HCT116 (cell line): ENCODE measurements around the gene SPAM1. TPM values are rescaled to one million over a fixed set of nuclear protein-coding genes. Genes with fewer than 3 reads are reported as not detected.

Source experiments
- ATAC-seq: fragments of 200-7000 bp; cut with Tn5 transposase; 2 replicates; pipeline ENCODE4 v1.9.1; 2020; ENCODE audit warnings: mild to moderate bottlenecking, moderate library complexity
- BruUV-seq: library from RNA; stranded (reverse); fragments of 400-500 nt; replicated peaks from 2 replicates; lab custom pipeline; 2021; lab: Mats Ljungman, UMichigan
- CTCF ChIA-PET: fragments of 300-600 bp; sonication (Branson Sonifier 250); formaldehyde crosslinking; loops from one replicate; lab custom pipeline; 2021; ENCODE audit warnings: antibody characterized with exemption; lab: Charles Lee
- POLR2A ChIA-PET: fragments of 300-600, 350-600 bp; sonication (Branson Sonifier 250); formaldehyde crosslinking; loops from one replicate; lab custom pipeline; 2021; ENCODE audit warnings: antibody characterized with exemption; lab: Charles Lee
- RAD21 ChIA-PET, 2 experiments: fragments of 300-600 bp; sonication (Branson Sonifier 250); formaldehyde crosslinking; loops; one replicate each; lab custom pipeline; 2023; ENCODE audit warnings: low total read pairs in 2 of 2; ENCODE audit not compliant: uncharacterized antibody in 2 of 2, unreplicated experiment in 2 of 2, low non-redundant PET in 1 of 2; lab: Charles Lee
- DNase-seq: peaks from one replicate; pipeline ENCODE4 v3.0.0-alpha.2; 2010; ENCODE audit warnings: low read depth, low spot score
- H2AFZ ChIP-seq: fragments of 200-600 bp; shearing (Covaris generic), sonication (generic); 2 replicates; pipeline ENCODE4 v1.6.1; 2017; ENCODE audit warnings: low read depth, mixed run types, mixed read lengths, antibody characterized with exemption, low read length; ENCODE audit not compliant: poor library complexity, severe bottlenecking
- H3K27ac ChIP-seq: 2 replicates; pipeline ENCODE4 v1.5.1; 2012; ENCODE audit warnings: low read depth, low read length
- H3K27me3 ChIP-seq: fragments of 200-600 bp; sonication (generic); 2 replicates; pipeline ENCODE4 v1.6.1; 2016; ENCODE audit warnings: mixed run types, low read length, mixed read lengths; ENCODE audit not compliant: insufficient read depth
- H3K36me3 ChIP-seq, 2 experiments: fragments of 200-500 bp in 1 of 2; fragments of 200-600 bp in 1 of 2; sonication (Bioruptor generic) in 1 of 2; sonication (generic) in 1 of 2; 2 replicates each; pipeline versions ENCODE4 v1.5.1 to v1.6.1; 2014 to 2016; ENCODE audit warnings: low read length in 2 of 2, inconsistent platforms in 1 of 2, mixed read lengths in 1 of 2, mixed run types in 1 of 2; ENCODE audit not compliant: insufficient read depth in 2 of 2, control insufficient read depth in 1 of 2
- H3K4me1 ChIP-seq, 2 experiments: fragments of 200-600 bp in 1 of 2; sonication (generic) in 1 of 2; 2 replicates each; pipeline versions ENCODE4 v1.5.1 to v1.6.1; 2012 to 2017; ENCODE audit warnings: low read length in 2 of 2, inconsistent platforms in 1 of 2, mild to moderate bottlenecking in 1 of 2, mixed read lengths in 1 of 2, mixed run types in 1 of 2, moderate library complexity in 1 of 2; ENCODE audit not compliant: insufficient read depth in 2 of 2, control insufficient read depth in 1 of 2
- H3K4me2 ChIP-seq: fragments of 200-600 bp; sonication (generic); 2 replicates; pipeline ENCODE4 v1.6.1; 2017; ENCODE audit warnings: mixed run types, low read length, mixed read lengths
- H3K4me3 ChIP-seq, 2 experiments: fragments of 200-600 bp in 1 of 2; sonication (generic) in 1 of 2; replicated peaks in 1 of 2; 2 replicates each; pipeline ENCODE4 v1.5.1; 2011 to 2016; ENCODE audit warnings: low read length in 2 of 2, control low read depth in 1 of 2, low read depth in 1 of 2, mild to moderate bottlenecking in 1 of 2, mixed read lengths in 1 of 2, mixed run types in 1 of 2
- H3K79me2 ChIP-seq: fragments of 200-600 bp; sonication (generic); 2 replicates; pipeline ENCODE4 v1.6.1; 2017; ENCODE audit warnings: mild to moderate bottlenecking, mixed run types, low read length, moderate library complexity, mixed read lengths; ENCODE audit not compliant: insufficient read depth
- H3K9ac ChIP-seq: fragments of 200-600 bp; sonication (generic); 2 replicates; pipeline ENCODE4 v1.6.1; 2016; ENCODE audit warnings: low read length, mixed read lengths
- H3K9me2 ChIP-seq: fragments of 200-600 bp; sonication (generic), shearing (Covaris generic); 2 replicates; pipeline ENCODE4 v1.6.1; 2017; ENCODE audit warnings: mixed run types, mild to moderate bottlenecking, moderate library complexity; ENCODE audit not compliant: insufficient read depth
- H3K9me3 ChIP-seq, 2 experiments: fragments of 200-500 bp in 1 of 2; fragments of 200-600 bp in 1 of 2; sonication (Bioruptor generic) in 1 of 2; sonication (generic) in 1 of 2; 2 replicates each; pipeline ENCODE4 v1.6.1; 2014 to 2017; ENCODE audit warnings: low read length in 2 of 2, mixed read lengths in 2 of 2, inconsistent platforms in 1 of 2, low read depth in 1 of 2, mild to moderate bottlenecking in 1 of 2, mixed run types in 1 of 2, moderate library complexity in 1 of 2; ENCODE audit not compliant: control insufficient read depth in 1 of 2, insufficient read depth in 1 of 2
- H4K20me1 ChIP-seq: fragments of 200-600 bp; sonication (generic), shearing (Covaris generic); 2 replicates; pipeline ENCODE4 v1.6.1; 2017; ENCODE audit warnings: mixed run types, mild to moderate bottlenecking, moderate library complexity; ENCODE audit not compliant: insufficient read depth
- EZH2phosphoT487 ChIP-seq: fragments of 200-600 bp; IDR thresholded peaks from 2 replicates; pipeline ENCODE4 v1.6.1; 2018; ENCODE audit warnings: antibody characterized with exemption, borderline replicate concordance
- POLR2AphosphoS5 ChIP-seq: IDR thresholded peaks from 2 replicates; pipeline ENCODE4 v1.6.1; 2011; ENCODE audit warnings: mild to moderate bottlenecking, low read depth, low read length, moderate library complexity
- intact Hi-C: fragments of 100-400 bp; cut with micrococcal nuclease; formaldehyde crosslinking; loops from 2 replicates; pipeline ENCODE4 v1.10.0; 2022
- total RNA-seq: library from RNA; stranded (reverse); gene quantifications from one replicate; pipeline ENCODE4 v1.2.1, GENCODE V29; 2021; ENCODE audit not compliant: unreplicated experiment

SPAM1 gene
- total RNA-seq, 1 experiment from 2014 or later = not detected

GRCh38 chr7:123975084-123975483 lies 50.0 kb downstream of the SPAM1 start:
- ATAC-seq = no peak
- ChIA-PET POLR2A (interaction anchor here (1.4 kb wide), 1 partner anchor 10 kb away, joined by 4 read pairs; no protein-coding TSS in a partner anchor), RAD21 (no interaction called here)

GRCh38 chr7:123977081-123977480 lies 52.0 kb downstream of the SPAM1 start:
- no peaks in the 10 kb centered on the region for H3K36me3 ChIP-seq
- DNase-seq (no peak), ATAC-seq (no peak)
- H3K9ac ChIP-seq = no peak overlapping the region
- no peaks in the 10 kb centered on the region for H3K9me2 ChIP-seq
- no peaks in the 10 kb centered on the region for H3K9me3 ChIP-seq
- POLR2A ChIA-PET = no interaction called here
- H3K79me2 ChIP-seq = no peaks in the 10 kb centered on the region
- H3K4me2 ChIP-seq = no peak overlapping the region
- peaks cover 0 to 4% of the 10 kb centered on the region in 2 experiments; a peak in 2 of 4 replicates for H3K4me1 ChIP-seq
- H3K27me3 ChIP-seq = no peaks in the 10 kb centered on the region
- no peaks in the 10 kb centered on the region for H4K20me1 ChIP-seq
- no peak overlapping the region for H3K27ac ChIP-seq
- CTCF ChIA-PET = no interaction called here
- no peak for TF ChIP-seq EZH2phosphoT487
- intact Hi-C loops = no loop called here
- BruUV-seq = no TSS peak
- no peak overlapping the region for H3K4me3 ChIP-seq
- RAD21 ChIA-PET = interaction anchor here in 1 of 2 experiments (0.6 kb wide), 1 partner anchor 456 kb away, joined by 4 read pairs; no protein-coding TSS in a partner anchor
- H2AFZ ChIP-seq = no peak overlapping the region

More at GRCh38 chr7:123975084-123975483, 50.0 kb downstream of the SPAM1 start:
- H3K9ac ChIP-seq = no peak overlapping the region
- H3K4me1 ChIP-seq = peaks cover 0 to 4% of the 10 kb centered on the region in 2 experiments; a peak in 2 of 4 replicates
- H3K27me3 ChIP-seq = no peaks in the 10 kb centered on the region
- no peak for TF ChIP-seq POLR2AphosphoS5
- TF ChIP-seq, all 23 proteins: peak for 0
- intact Hi-C loops = no loop called here
- no peaks in the 10 kb centered on the region for H3K9me2 ChIP-seq
- H3K4me3 ChIP-seq = no peak overlapping the region
- no peaks in the 10 kb centered on the region for H3K36me3 ChIP-seq
- H3K27ac ChIP-seq = no peak overlapping the region
- no peak overlapping the region for H2AFZ ChIP-seq
- no peaks in the 10 kb centered on the region for H3K79me2 ChIP-seq
- CTCF ChIA-PET = no interaction called here
- no peak for DNase-seq
- H3K9me3 ChIP-seq = no peaks in the 10 kb centered on the region
- no peak overlapping the region for H3K4me2 ChIP-seq
- no TSS peak for BruUV-seq
- no peaks in the 10 kb centered on the region for H4K20me1 ChIP-seq
